Muscle layer of colon (tissue), 2 donors: ENCODE results near the gene FAAP100.
A peak's percentile ranks its signal among the peaks of the same experiment; 100 is the strongest.

Experiments
- H3K27ac ChIP-seq: one replicate; pipeline ENCODE4 v1.7.0; 2013; ENCODE audit warnings: low read depth, mild to moderate bottlenecking, low read length, moderate library complexity
- H3K27me3 ChIP-seq, 2 donors: one replicate each; pipeline ENCODE4 v1.7.0; 2013; ENCODE audit warnings: low read length in 2 of 2, mild to moderate bottlenecking in 2 of 2; ENCODE audit not compliant: insufficient read depth in 2 of 2, control insufficient read depth in 1 of 2
- H3K36me3 ChIP-seq: one replicate; pipeline ENCODE4 v1.7.0; 2013; ENCODE audit warnings: mild to moderate bottlenecking, low read length; ENCODE audit not compliant: insufficient read depth
- H3K4me1 ChIP-seq: one replicate; pipeline ENCODE4 v1.7.0; 2013; ENCODE audit warnings: mild to moderate bottlenecking, low read length; ENCODE audit not compliant: insufficient read depth
- H3K4me3 ChIP-seq, 2 donors: one replicate each; pipeline ENCODE4 v1.7.0; 2013; ENCODE audit warnings: low read length in 2 of 2, low read depth in 1 of 2, mild to moderate bottlenecking in 1 of 2, moderate library complexity in 1 of 2
- H3K9ac ChIP-seq: one replicate; pipeline ENCODE4 v1.7.0; 2013; ENCODE audit warnings: low read length
- H3K9me3 ChIP-seq: one replicate; pipeline ENCODE4 v1.7.0; 2013; ENCODE audit warnings: mild to moderate bottlenecking, low read length
- donor health status: abdominal sarcoma.
- donor health status: Adenocarcinoma of cecum.

FAAP100 gene

DNA sequence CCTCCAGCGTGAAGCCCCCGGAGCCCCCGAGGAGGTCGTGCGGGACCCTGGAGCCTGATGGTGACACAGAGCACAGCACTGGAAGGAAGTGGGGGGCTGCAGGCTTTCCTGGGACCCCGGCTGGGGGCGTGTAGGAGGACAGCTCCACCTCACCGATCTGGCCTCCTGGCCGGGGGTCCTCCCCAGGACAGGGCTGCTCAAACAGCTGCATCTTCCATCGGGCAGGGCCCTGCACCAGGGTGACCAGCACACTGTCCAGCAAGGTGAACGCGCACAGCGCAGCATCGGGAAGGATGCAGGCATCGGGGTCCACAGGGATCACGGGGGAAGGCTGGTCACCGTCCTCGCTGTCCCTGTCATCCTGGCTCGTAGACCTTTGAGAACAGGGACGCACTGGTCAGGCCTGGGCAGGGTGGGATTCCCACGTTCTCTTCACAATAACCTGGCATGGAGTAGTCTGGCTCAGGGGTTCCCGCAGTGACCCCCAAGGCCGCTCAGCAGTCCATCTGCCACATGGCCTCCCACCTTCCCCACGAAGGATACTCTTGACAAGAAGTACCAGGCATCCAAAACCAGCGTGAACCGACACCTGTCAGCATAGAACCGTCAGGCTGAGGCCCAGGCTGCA lies 1.2 kb downstream of the FAAP100 start:
- no peak overlapping the region for H3K9ac ChIP-seq
- no peak overlapping the region for H3K27ac ChIP-seq
- H3K36me3 ChIP-seq: peaks cover 27% of the 10 kb centered on the region

DNA sequence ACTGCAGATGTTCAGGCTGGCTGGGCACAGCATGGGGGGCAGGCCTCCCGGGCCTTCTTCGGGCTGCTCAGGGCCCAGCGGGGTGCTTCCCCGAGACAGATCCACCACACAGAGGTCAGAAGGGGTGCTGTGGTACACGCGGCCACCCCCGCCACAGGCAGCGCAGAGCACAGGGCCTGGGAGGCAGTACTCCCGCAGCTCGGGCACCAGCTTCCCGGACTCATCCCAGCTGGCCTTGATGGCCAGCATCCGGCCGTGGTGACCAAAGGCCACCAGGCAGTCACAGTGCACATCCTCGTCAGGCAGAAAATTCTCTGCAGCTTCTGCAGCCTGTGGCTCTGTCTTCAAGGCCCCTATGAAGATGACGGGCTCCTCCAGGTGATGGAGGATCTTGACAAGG lies 1.9 kb downstream of the FAAP100 start:
- no peak overlapping the region for H3K27ac ChIP-seq
- no peaks in the 10 kb centered on the region for H3K27me3 ChIP-seq
- H3K36me3 ChIP-seq: peaks cover 29% of the 10 kb centered on the region
- no peak overlapping the region for H3K4me3 ChIP-seq
- peaks cover 24% of the 10 kb centered on the region for H3K4me1 ChIP-seq
- H3K9ac ChIP-seq: no peak overlapping the region
- H3K9me3 ChIP-seq: no peaks in the 10 kb centered on the region

More for the DNA sequence above, 1.2 kb downstream of the FAAP100 start:
- Histone ChIP-seq H3K9me3 (no peaks in the 10 kb centered on the region), H3K4me1 (peaks cover 24% of the 10 kb centered on the region), H3K27me3 (no peaks in the 10 kb centered on the region), H3K4me3 (peak overlapping the region; percentile 74 to 100)

DNA sequence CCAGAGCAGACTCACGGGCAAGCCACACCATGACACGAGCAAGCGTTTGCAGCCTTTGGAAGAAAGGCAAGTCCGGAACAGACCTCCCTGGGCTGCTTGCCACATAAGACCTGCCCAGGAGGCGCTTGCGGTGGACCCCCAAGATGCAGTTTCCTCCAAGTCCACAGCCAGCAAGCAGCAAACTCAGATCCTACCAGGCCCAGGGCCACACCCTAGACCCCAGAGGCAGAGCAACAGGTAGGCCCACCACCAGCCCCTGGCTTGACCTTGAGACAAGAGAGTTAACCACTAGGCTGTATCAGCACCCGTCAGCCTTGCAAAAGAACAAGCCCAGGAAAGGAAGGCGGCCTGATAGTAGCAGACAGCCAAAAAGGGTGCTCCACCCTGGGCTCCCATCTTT lies 2.3 kb downstream of the FAAP100 start:
- Histone ChIP-seq H3K4me1 (peaks cover 24% of the 10 kb centered on the region), H3K9me3 (no peaks in the 10 kb centered on the region), H3K36me3 (peaks cover 29% of the 10 kb centered on the region), H3K4me3 (no peak overlapping the region), H3K27ac (no peak overlapping the region), H3K27me3 (no peaks in the 10 kb centered on the region), H3K9ac (no peak overlapping the region)

DNA sequence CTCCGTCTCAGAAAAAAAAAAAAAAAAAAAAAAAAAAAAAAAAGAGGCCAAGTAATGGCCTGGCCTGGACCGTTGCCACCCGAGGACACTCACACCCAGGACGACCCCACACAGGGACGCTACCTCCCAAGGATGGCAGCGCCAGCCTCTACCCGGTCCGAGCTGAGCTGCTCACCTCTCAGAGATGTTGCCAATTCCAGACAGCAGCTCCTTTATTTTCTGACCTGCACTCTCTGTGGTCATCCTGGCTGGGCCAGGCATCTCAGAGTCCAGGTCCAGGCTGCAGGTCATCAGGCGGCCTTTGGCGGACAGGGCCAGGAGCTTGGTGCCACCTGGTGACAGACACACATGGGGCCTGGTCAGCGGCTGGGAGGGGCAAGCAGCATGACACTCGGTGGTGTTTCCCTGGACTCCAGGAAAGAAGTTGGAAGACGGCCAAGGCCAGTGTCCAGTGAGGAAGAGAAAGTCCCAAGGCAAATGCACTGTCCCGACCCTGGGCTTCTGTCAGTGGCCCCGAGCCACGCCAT lies 3.1 kb downstream of the FAAP100 start:
- Histone ChIP-seq H3K36me3 (peaks cover 35% of the 10 kb centered on the region), H3K4me3 (no peak overlapping the region), H3K27ac (no peak overlapping the region), H3K4me1 (peaks cover 23% of the 10 kb centered on the region), H3K9ac (no peak overlapping the region), H3K9me3 (no peaks in the 10 kb centered on the region), H3K27me3 (no peaks in the 10 kb centered on the region)

DNA sequence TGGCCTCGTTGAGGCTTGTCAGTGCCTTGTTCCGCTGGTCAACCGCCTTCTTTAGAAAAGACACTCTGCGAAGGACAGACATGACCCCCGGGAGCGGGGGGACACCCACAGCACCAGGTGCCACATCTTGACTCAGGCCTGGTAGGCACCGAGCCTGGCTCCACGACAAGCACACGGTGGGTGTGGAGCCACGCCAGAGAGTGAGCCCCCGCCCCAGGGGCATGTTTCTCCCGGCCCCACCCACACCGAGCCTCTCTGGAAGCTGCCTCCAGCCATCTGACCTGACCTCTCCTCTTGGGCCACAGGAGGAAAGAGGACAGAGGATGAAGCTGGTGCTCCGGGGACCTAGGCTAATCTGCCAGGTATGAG lies 4.6 kb downstream of the FAAP100 start:
- no peaks in the 10 kb centered on the region for H3K27me3 ChIP-seq
- no peak overlapping the region for H3K4me3 ChIP-seq
- H3K27ac ChIP-seq: no peak overlapping the region
- peaks cover 10% of the 10 kb centered on the region for H3K4me1 ChIP-seq
- peaks cover 49% of the 10 kb centered on the region for H3K36me3 ChIP-seq
- no peak overlapping the region for H3K9ac ChIP-seq
- H3K9me3 ChIP-seq: no peaks in the 10 kb centered on the region

DNA sequence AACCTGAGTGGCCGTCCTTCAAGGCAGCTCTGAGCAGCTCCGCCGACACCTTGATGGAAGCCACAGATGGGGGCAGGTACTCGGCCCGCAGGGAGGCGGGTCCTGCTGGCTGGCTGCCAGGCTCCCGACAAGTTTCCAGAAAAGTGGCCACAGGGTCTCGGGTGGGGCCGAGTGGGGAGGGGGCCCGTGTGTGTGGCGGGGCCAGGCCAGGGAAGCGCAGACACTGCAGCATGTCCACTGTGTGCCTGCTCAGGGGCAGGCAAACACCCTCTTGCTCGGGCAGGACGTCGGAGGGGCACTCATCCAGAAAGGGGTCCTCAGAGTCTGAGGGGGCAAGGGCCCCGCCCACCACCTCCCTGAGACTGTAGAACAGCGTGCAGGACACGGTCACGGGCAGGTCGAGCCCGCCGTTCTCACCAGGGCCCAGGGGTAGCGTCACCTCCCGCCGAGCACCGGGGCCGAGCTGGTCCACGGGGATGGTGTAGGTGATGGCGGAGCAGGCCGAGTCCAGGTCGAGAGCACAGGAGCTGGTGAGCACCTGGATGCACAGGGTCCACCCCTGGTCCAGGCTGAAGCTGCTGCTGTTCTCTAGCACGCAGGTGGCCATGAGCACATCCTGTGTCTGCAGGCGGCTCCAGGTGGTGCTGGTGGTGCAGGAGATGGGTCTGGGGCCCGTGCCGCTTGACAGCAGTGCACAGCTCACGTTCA lies 5.1 kb downstream of the FAAP100 start:
- no peak overlapping the region for H3K9ac ChIP-seq
- H3K27me3 ChIP-seq: no peaks in the 10 kb centered on the region
- no peaks in the 10 kb centered on the region for H3K9me3 ChIP-seq
- no peak overlapping the region for H3K4me3 ChIP-seq
- H3K4me1 ChIP-seq: peaks cover 10% of the 10 kb centered on the region
- peaks cover 50% of the 10 kb centered on the region for H3K36me3 ChIP-seq
- no peak overlapping the region for H3K27ac ChIP-seq

DNA sequence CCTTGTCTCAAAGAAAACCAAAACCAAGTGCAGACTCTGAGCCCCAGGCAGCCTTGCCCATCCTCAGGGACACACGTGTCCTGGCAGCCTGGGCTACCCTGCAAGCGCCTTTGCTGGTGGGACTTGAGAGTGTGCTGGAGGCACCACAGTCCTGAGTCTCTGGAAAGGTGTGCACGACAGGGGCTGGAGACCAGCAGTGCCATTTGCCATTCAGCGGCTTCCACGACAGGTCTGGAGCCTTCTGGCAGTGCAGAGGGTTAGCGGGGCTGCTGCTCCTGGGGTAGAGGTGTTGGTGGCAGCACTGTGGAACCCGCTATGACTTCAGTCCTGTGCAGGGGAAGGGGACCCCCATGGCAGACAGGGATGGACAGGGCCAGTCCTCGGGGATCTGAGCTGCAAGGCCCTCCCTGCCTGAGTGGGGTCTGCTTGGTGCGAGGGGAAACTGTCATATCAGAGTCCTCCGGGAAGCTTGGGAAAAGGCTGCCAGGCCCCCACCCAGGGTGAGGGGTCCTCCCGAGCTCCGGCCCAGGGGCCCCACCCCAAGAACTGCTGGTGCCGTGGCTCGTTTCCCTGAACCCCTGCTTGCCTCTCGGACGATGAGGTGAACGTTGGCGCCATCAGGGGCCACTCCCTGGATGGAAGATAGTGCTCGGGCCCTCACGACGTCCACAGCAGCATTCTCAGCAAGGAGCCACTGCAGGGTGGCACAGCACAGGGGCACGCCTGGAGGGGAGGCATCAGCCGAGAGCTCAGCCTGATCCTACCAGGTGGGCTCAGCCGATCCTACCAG lies 6.8 kb downstream of the FAAP100 start:
- no peaks in the 10 kb centered on the region for H3K9me3 ChIP-seq
- no peak overlapping the region for H3K27ac ChIP-seq
- no peaks in the 10 kb centered on the region for H3K4me1 ChIP-seq
- peaks cover 49% of the 10 kb centered on the region for H3K36me3 ChIP-seq
- no peak overlapping the region for H3K4me3 ChIP-seq
- H3K9ac ChIP-seq: no peak overlapping the region
- H3K27me3 ChIP-seq: no peaks in the 10 kb centered on the region

DNA sequence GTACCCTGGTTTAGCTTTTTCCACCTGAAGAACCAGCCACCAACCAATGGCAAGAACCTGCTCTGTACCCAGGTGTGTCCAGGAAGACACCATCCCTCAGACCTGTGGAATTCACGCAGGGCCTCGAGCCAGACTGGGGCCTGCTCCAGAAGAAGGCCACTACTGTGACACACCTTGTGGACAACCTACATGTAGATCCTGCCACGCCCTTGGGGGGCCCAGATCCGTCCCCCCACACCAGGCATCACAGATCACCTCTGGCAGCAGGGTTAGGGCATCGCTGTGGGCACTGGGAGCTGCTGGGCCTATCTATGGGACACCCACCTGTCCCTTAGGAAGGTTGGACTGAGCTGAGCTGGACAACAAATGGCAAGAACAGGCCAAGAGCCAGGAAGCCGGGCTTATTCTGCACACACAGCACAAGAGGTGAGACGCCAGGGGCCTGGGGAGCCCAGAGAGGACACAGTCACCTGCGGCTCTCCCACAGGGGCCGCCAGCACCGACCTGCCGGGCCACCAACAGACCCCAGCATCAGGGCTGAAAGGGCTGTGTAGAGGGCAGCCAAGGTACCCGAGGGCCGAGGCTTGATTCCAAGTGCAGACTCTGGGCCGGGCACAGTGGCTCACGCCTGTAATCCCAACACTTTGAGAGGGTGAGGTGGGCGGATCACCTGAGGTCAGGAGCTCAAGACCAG lies 7.7 kb downstream of the FAAP100 start:
- Histone ChIP-seq H3K4me3 (no peak overlapping the region), H3K36me3 (peaks cover 39% of the 10 kb centered on the region), H3K4me1 (no peaks in the 10 kb centered on the region), H3K9ac (no peak overlapping the region), H3K27ac (no peak overlapping the region), H3K27me3 (no peaks in the 10 kb centered on the region), H3K9me3 (no peaks in the 10 kb centered on the region)

DNA sequence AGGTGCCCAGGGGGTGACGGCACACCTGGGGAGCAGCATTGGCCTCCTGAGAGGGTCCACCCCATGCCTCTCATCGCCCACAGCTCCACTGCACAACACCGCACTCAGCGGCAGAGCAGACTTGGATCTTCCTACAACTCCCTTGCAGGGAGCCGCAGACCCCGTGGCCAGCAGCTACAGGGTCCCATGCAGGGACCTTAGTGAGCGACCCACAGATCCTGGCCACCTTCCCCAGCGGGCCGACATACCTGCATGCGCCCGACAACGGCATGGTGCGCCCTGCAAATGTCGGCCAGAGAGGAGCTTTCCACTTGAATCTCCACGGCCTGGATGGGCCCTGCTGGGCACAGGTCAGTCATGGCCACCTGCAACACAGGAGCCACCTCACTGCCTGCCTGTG lies 8.4 kb downstream of the FAAP100 start:
- Histone ChIP-seq H3K4me1 (no peaks in the 10 kb centered on the region), H3K36me3 (peaks cover 39% of the 10 kb centered on the region), H3K9me3 (no peaks in the 10 kb centered on the region), H3K27ac (no peak overlapping the region), H3K27me3 (no peaks in the 10 kb centered on the region), H3K4me3 (no peak overlapping the region), H3K9ac (no peak overlapping the region)

DNA sequence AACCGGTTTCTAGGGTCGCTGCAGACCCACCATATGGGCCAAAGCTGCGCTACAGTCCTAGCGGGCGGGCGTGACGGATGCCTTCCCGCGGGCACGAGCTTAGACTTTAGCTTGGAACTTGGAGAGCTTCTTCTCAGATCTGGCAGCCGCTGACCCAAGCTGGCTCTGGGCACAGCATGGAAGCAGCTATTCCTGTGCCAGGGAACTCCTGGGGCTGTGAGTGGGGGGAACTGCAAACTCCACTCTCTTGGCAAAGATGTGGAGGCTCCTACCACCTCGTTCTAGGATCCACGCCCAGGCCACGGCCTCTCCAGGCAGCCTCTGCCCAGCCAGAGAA lies 8.8 kb downstream of the FAAP100 start:
- Histone ChIP-seq H3K36me3 (peaks cover 39% of the 10 kb centered on the region), H3K4me1 (no peaks in the 10 kb centered on the region), H3K27ac (no peak overlapping the region), H3K4me3 (no peak overlapping the region), H3K9ac (no peak overlapping the region), H3K9me3 (no peaks in the 10 kb centered on the region), H3K27me3 (peaks cover 0 to under 1% of the 10 kb centered on the region in 2 donors)
